Endothelial cell of umbilical vein (primary cell): ENCODE results near the gene OSBPL8. TPM values are rescaled to one million over a fixed set of nuclear protein-coding genes. Genes with fewer than 3 reads are reported as not detected.

ENCODE experiments used
- BruUV-seq: library from RNA; stranded (reverse); fragments of 400-500 nt; replicated peaks from 2 replicates; lab custom pipeline; 2021; lab: Mats Ljungman, UMichigan
- CTCF ChIA-PET: fragments of 300-600, 350-600 bp; sonication (Branson Sonifier 250); formaldehyde crosslinking; loops from one replicate; lab custom pipeline; 2021; ENCODE audit warnings: antibody characterized with exemption, inconsistent platforms; lab: Charles Lee
- POLR2A ChIA-PET: fragments of 300-600, 350-600 bp; sonication (Branson Sonifier 250); formaldehyde crosslinking; loops from one replicate; lab custom pipeline; 2021; ENCODE audit warnings: antibody characterized with exemption, inconsistent platforms; lab: Charles Lee
- DNase-seq: peaks from one replicate; pipeline ENCODE4 v3.0.0-alpha.2; 2011; ENCODE audit warnings: low read depth, low spot score
- FAIRE-seq: peaks from 2 replicates; lab custom pipeline; 2011; peaks lifted over from hg19 to GRCh38; lab: Jason Lieb, UNC
- H2AFZ ChIP-seq: 2 replicates; pipeline ENCODE4 v1.6.0; 2012; ENCODE audit warnings: low read depth, low read length, control low read depth, inconsistent platforms
- H3K27ac ChIP-seq: 2 replicates; pipeline ENCODE4 v1.5.1; 2011; ENCODE audit warnings: low read depth, mild to moderate bottlenecking, control low read depth, low read length, moderate library complexity; ENCODE audit not compliant: insufficient read depth
- H3K27me3 ChIP-seq, 2 experiments: 2 replicates each; pipeline versions ENCODE4 v1.6.0 to v1.6.1; 2011; ENCODE audit warnings: low read length in 2 of 2, mixed read lengths in 1 of 2; ENCODE audit not compliant: control insufficient read depth in 2 of 2, insufficient read depth in 2 of 2
- H3K36me3 ChIP-seq, 2 experiments: 2 replicates in 1 of 2; 3 replicates in 1 of 2; pipeline ENCODE4 v1.5.1; 2011; ENCODE audit warnings: low read length in 2 of 2, mild to moderate bottlenecking in 1 of 2, moderate library complexity in 1 of 2; ENCODE audit not compliant: control insufficient read depth in 2 of 2, insufficient read depth in 2 of 2; ENCODE audit errors: extremely low read depth in 1 of 2
- H3K4me1 ChIP-seq: 3 replicates; pipeline ENCODE4 v1.5.1; 2011; ENCODE audit warnings: mild to moderate bottlenecking, low read length; ENCODE audit not compliant: control insufficient read depth, insufficient read depth; ENCODE audit errors: extremely low read depth
- H3K4me2 ChIP-seq: 2 replicates; pipeline ENCODE4 v1.6.1; 2011; ENCODE audit warnings: low read length, control low read depth, mixed read lengths; ENCODE audit not compliant: insufficient read depth
- H3K4me3 ChIP-seq, 3 experiments: fragments of 200-600 bp in 1 of 3; sonication (generic), shearing (Covaris generic) in 1 of 3; replicated peaks in 1 of 3; 2 replicates each; pipeline ENCODE4 v1.5.1; 2011 to 2016; ENCODE audit warnings: control low read depth in 3 of 3, low read length in 3 of 3, mild to moderate bottlenecking in 2 of 3, inconsistent platforms in 1 of 3, low read depth in 1 of 3, moderate library complexity in 1 of 3; ENCODE audit not compliant: insufficient read depth in 1 of 3
- H3K79me2 ChIP-seq: 2 replicates; pipeline ENCODE4 v1.6.0; 2012; ENCODE audit warnings: low read length, inconsistent platforms; ENCODE audit not compliant: control insufficient read depth, insufficient read depth
- H3K9ac ChIP-seq: replicated peaks from 2 replicates; pipeline ENCODE3; 2011; ENCODE audit warnings: low read length, control low read depth; ENCODE audit not compliant: insufficient read depth; ENCODE audit errors: extremely low read depth
- H3K9me1 ChIP-seq: replicated peaks from 3 replicates; pipeline ENCODE4 v1.6.0; 2011; ENCODE audit warnings: mild to moderate bottlenecking, low read length; ENCODE audit not compliant: control insufficient read depth, insufficient read depth; ENCODE audit errors: extremely low read depth
- H3K9me3 ChIP-seq: replicated peaks from 2 replicates; pipeline ENCODE4 v1.5.1; 2012; ENCODE audit warnings: low read length, inconsistent platforms; ENCODE audit not compliant: control insufficient read depth, insufficient read depth
- H4K20me1 ChIP-seq: replicated peaks from 2 replicates; pipeline ENCODE3; 2011; ENCODE audit warnings: mild to moderate bottlenecking, low read length; ENCODE audit not compliant: control insufficient read depth, insufficient read depth; ENCODE audit errors: extremely low read depth
- FOS ChIP-seq: IDR thresholded peaks from 2 replicates; pipeline ENCODE4 v1.6.1; 2011; ENCODE audit warnings: mild to moderate bottlenecking, low read length, moderate library complexity, borderline replicate concordance; ENCODE audit not compliant: insufficient read depth
- GATA2 ChIP-seq: IDR thresholded peaks from 2 replicates; pipeline ENCODE4 v1.7.0; 2011; ENCODE audit warnings: low read depth, mild to moderate bottlenecking, moderate library complexity, mixed read lengths, low read length; ENCODE audit not compliant: insufficient read length, insufficient read depth
- JUN ChIP-seq: IDR thresholded peaks from 2 replicates; pipeline ENCODE4 v1.6.1; 2011; ENCODE audit warnings: borderline replicate concordance, low read depth; ENCODE audit not compliant: insufficient read length, insufficient read depth
- POLR2A ChIP-seq: IDR thresholded peaks from 2 replicates; pipeline ENCODE4 v1.6.1; 2012; ENCODE audit warnings: low read depth, mild to moderate bottlenecking, control low read depth, low read length
- POLR2AphosphoS5 ChIP-seq: IDR thresholded peaks from 2 replicates; pipeline ENCODE4 v1.6.1; 2012; ENCODE audit warnings: low read depth, mild to moderate bottlenecking, control low read depth, low read length, moderate library complexity; ENCODE audit not compliant: insufficient read depth
- dilution Hi-C: fragments of 300-500 bp; cut with MboI; formaldehyde crosslinking; loops from one replicate; pipeline ENCODE4 v1.15.0; 2019; ENCODE audit warnings: low sequenced_read_pairs; ENCODE audit not compliant: extremely low pct_ligation_motif_present
- intact Hi-C: fragments of 100-400 bp; cut with micrococcal nuclease; formaldehyde crosslinking; loops from one replicate; pipeline ENCODE4 v1.10.0; 2022
- polyA plus RNA-seq, 4 experiments: library from polyadenylated mRNA; depleted of rRNA in 3 of 4; stranded (reverse) in 3 of 4; unstranded in 1 of 4; fragments of >200 nt; gene quantifications; 2 replicates each; pipeline versions ENCODE4 v1.2.1 to v1.2.3, GENCODE V29; 2011 to 2012; ENCODE audit warnings: missing spikeins in 1 of 4
- total RNA-seq: library from RNA; stranded (reverse); gene quantifications from 2 replicates; pipeline ENCODE4 v1.2.3, GENCODE V29; 2021
- TF ChIP-seq, protein P1 (sequence below): IDR thresholded peaks from 2 replicates; pipeline ENCODE4 v1.6.1; 2011; ENCODE audit not compliant: insufficient read depth, insufficient read length
- TF ChIP-seq, protein P2 (sequence below), 2 donors: IDR thresholded peaks; 1 replicate in 1 of 2; 2 replicates in 1 of 2; pipeline ENCODE4 v1.5.1; 2011; ENCODE audit warnings: low read length in 2 of 2, mild to moderate bottlenecking in 2 of 2, moderate library complexity in 2 of 2, control low read depth in 1 of 2, inconsistent platforms in 1 of 2, low read depth in 1 of 2; ENCODE audit not compliant: insufficient read depth in 1 of 2; ENCODE audit errors: extremely low read depth in 1 of 2

The OSBPL8 gene
- total and polyA plus RNA-seq, 2 donors (not counting 3 experiments of a cell fraction or from before 2014, with no cell fraction given), result 10.3 to 47.6 TPM

DNA sequence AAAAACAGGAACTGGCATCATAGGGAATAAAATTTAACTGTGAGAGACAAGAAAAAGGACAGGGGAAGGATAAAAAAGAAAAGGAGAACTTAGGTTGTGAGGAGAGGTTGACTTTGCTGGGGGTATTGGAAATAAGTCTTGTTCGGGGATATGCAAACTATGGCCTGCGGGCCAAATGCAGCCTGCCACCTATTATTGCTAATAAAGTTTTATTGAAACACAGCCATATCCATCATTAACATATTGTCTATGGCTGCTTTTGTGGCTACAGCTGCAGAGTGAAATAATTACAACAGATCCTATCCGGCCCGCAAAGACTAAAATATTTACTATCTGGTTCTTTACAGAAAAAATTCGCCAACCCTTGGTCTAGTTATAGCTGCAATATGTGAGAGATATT, 230.0 kb downstream of the OSBPL8 start:
- Histone ChIP-seq H3K36me3 (no peaks in the 10 kb centered on the region), H3K9me3 (no peaks in the 10 kb centered on the region), H3K9me1 (no peaks in the 10 kb centered on the region), H3K27me3 (no peaks in the 10 kb centered on the region), H3K27ac (peak overlapping the region; percentile 50), H3K4me3 (no peak overlapping the region), H2AFZ (no peak overlapping the region), H3K79me2 (no peaks in the 10 kb centered on the region), H3K9ac (no peak overlapping the region), H4K20me1 (no peaks in the 10 kb centered on the region), H3K4me2 (no peak overlapping the region), H3K4me1 (peaks cover 14% of the 10 kb centered on the region)
- POLR2A ChIA-PET, result no interaction called here
- intact Hi-C loops, result loop anchor here (5.0 kb wide), 1 partner anchor 102 kb away; no protein-coding TSS in a partner anchor
- FAIRE-seq (no peak), DNase-seq (no peak)
- no TSS peak for BruUV-seq
- CTCF ChIA-PET, result interaction anchor here (0.9 to 1.3 kb wide), 2 partner anchors 13 to 127 kb away, joined by 4 read pairs; no protein-coding TSS in a partner anchor
- dilution Hi-C loops, result loop anchor here (25.0 kb wide), 1 partner anchor 242 kb away; the partner anchor contains the start of gene NAP1L1
- TF ChIP-seq JUN (no peak), GATA2 (no peak), POLR2AphosphoS5 (no peak), POLR2A (no peak), FOS (no peak)
- TF ChIP-seq, protein P1, sequence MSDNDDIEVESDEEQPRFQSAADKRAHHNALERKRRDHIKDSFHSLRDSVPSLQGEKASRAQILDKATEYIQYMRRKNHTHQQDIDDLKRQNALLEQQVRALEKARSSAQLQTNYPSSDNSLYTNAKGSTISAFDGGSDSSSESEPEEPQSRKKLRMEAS, result no peak
- TF ChIP-seq, protein P2, sequence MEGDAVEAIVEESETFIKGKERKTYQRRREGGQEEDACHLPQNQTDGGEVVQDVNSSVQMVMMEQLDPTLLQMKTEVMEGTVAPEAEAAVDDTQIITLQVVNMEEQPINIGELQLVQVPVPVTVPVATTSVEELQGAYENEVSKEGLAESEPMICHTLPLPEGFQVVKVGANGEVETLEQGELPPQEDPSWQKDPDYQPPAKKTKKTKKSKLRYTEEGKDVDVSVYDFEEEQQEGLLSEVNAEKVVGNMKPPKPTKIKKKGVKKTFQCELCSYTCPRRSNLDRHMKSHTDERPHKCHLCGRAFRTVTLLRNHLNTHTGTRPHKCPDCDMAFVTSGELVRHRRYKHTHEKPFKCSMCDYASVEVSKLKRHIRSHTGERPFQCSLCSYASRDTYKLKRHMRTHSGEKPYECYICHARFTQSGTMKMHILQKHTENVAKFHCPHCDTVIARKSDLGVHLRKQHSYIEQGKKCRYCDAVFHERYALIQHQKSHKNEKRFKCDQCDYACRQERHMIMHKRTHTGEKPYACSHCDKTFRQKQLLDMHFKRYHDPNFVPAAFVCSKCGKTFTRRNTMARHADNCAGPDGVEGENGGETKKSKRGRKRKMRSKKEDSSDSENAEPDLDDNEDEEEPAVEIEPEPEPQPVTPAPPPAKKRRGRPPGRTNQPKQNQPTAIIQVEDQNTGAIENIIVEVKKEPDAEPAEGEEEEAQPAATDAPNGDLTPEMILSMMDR (IDR thresholded peaks at IDR 0.05; ENCODE audit: extremely low read depth in 1 of 2, insufficient read depth in 1 of 2, low read depth in 1 of 2, low read length in 2 of 2), result no peak
